K562 (cell line): ENCODE measurements around the gene AKAP10. TPM values are rescaled to one million over a fixed set of nuclear protein-coding genes. Genes with fewer than 3 reads are reported as not detected.
A peak's percentile ranks its signal among the peaks of the same experiment; 100 is the strongest.
"Not testable (repeated sequence)": the region's sequence is repeated elsewhere in the genome, so short reads cannot be mapped to it uniquely, and the experiment has no call there.

Experiments used
- ATAC-seq: fragments of 200-7000 bp; cut with Tn5 transposase; 3 replicates; pipeline ENCODE4 v1.9.1; 2020; ENCODE audit warnings: moderate library complexity
- BruUV-seq: library from RNA; stranded (reverse); fragments of 400-500 nt; replicated peaks from 2 replicates; lab custom pipeline; 2021; lab: Mats Ljungman, UMichigan
- CTCF ChIA-PET: fragments of 300-600 bp; formaldehyde crosslinking; extraction: SDS; loops from one replicate; lab custom pipeline; 2021; ENCODE audit warnings: low intra/inter-chr PET ratio; lab: Yijun Ruan, JAX
- POLR2A ChIA-PET: fragments of 300-600, 350-650 bp; sonication (Branson Sonifier 250); formaldehyde crosslinking; extraction: SDS; loops from one replicate; lab custom pipeline; 2021; ENCODE audit warnings: antibody characterized with exemption, inconsistent platforms; lab: Yijun Ruan, JAX
- DNase-seq, 4 experiments: peaks; one replicate each; pipeline versions ENCODE4 v3.0.0 to v3.0.0-alpha.2; 2011 to 2018; ENCODE audit warnings: low spot score in 3 of 4, mixed read lengths in 3 of 4; ENCODE audit errors: extremely low read depth in 1 of 4
- FAIRE-seq: peaks from 2 replicates; lab custom pipeline; 2011; peaks lifted over from hg19 to GRCh38; lab: Jason Lieb, UNC
- H2AFZ ChIP-seq: 2 replicates; pipeline ENCODE4 v1.6.0; 2011; ENCODE audit warnings: low read depth, low read length, control low read depth, inconsistent platforms
- H3K27ac ChIP-seq: fragments of 200-600 bp; 3 replicates; pipeline ENCODE4 v1.8.0; 2011; ENCODE audit warnings: low read depth, mild to moderate bottlenecking, control low read depth, inconsistent platforms, low read length, moderate library complexity, mixed read lengths; ENCODE audit errors: extremely low read depth
- H3K27me3 ChIP-seq, 2 experiments: fragments of 300-600 bp in 1 of 2; 2 replicates in 1 of 2; 3 replicates in 1 of 2; pipeline versions ENCODE4 v1.6.0 to v1.8.0; 2011; ENCODE audit warnings: inconsistent platforms in 2 of 2, low read length in 2 of 2, mild to moderate bottlenecking in 1 of 2, mixed read lengths in 1 of 2, moderate library complexity in 1 of 2; ENCODE audit not compliant: control insufficient read depth in 2 of 2, insufficient read depth in 2 of 2
- H3K36me3 ChIP-seq: fragments of 300-600 bp; 3 replicates; pipeline ENCODE4 v1.8.0; 2011; ENCODE audit warnings: mild to moderate bottlenecking, low read length, inconsistent platforms; ENCODE audit not compliant: control insufficient read depth, insufficient read depth
- H3K4me1 ChIP-seq, 2 experiments: fragments of 200-600 bp in 1 of 2; replicated peaks in 1 of 2; 2 replicates in 1 of 2; 3 replicates in 1 of 2; pipeline versions ENCODE4 v1.5.1 to v1.8.0; 2011; ENCODE audit warnings: inconsistent platforms in 2 of 2, low read length in 2 of 2, mild to moderate bottlenecking in 1 of 2, mixed read lengths in 1 of 2, moderate library complexity in 1 of 2; ENCODE audit not compliant: control insufficient read depth in 2 of 2, insufficient read depth in 2 of 2
- H3K4me2 ChIP-seq: 2 replicates; pipeline ENCODE4 v1.6.1; 2011; ENCODE audit warnings: low read length, control low read depth, inconsistent platforms, mixed read lengths; ENCODE audit not compliant: insufficient read depth
- H3K4me3 ChIP-seq: fragments of 200-600 bp; sonication (generic), shearing (Covaris generic); 2 replicates; pipeline ENCODE4 v1.5.1; 2016; ENCODE audit warnings: control low read depth, inconsistent platforms
- H3K79me2 ChIP-seq: fragments of 200-600 bp; 3 replicates; pipeline ENCODE4 v1.8.0; 2011; ENCODE audit warnings: low read length, inconsistent platforms; ENCODE audit not compliant: control insufficient read depth, insufficient read depth
- H3K9ac ChIP-seq, 2 experiments: 2 replicates each; pipeline versions ENCODE4 v1.6.0 to v1.6.1; 2011; ENCODE audit warnings: low read depth in 2 of 2, low read length in 2 of 2, control low read depth in 1 of 2, inconsistent platforms in 1 of 2, mild to moderate bottlenecking in 1 of 2, mixed read lengths in 1 of 2; ENCODE audit not compliant: insufficient read depth in 1 of 2
- H3K9me1 ChIP-seq: one replicate; pipeline ENCODE4 v1.6.0; 2011; ENCODE audit warnings: inconsistent platforms, mild to moderate bottlenecking, low read length, moderate library complexity; ENCODE audit not compliant: control insufficient read depth, insufficient read depth
- H3K9me3 ChIP-seq: replicated peaks from 2 replicates; pipeline ENCODE4 v1.5.1; 2011; ENCODE audit warnings: low read depth, low read length, inconsistent platforms; ENCODE audit not compliant: control insufficient read depth, insufficient read depth
- H4K20me1 ChIP-seq: replicated peaks from 2 replicates; pipeline ENCODE4 v1.6.1; 2011; ENCODE audit warnings: low read length, inconsistent platforms, mixed read lengths; ENCODE audit not compliant: control insufficient read depth, insufficient read depth
- CBFA2T2 ChIP-seq: fragments of 450-650 bp; conservative IDR thresholded peaks from 2 replicates; pipeline ENCODE4 v1.6.1; 2017; ENCODE audit warnings: mild to moderate bottlenecking
- CBFA2T3 ChIP-seq: fragments of 450-650 bp; IDR thresholded peaks from 2 replicates; pipeline ENCODE4 v1.6.1; 2017
- WGBS: fragments of 100-300 bp; shearing (Covaris generic); methylation state at CpG from one replicate; pipeline ENCODE4 v1.1.6; 2016; ENCODE audit warnings: low coverage, mixed read lengths; ENCODE audit not compliant: insufficient coverage; ENCODE audit errors: missing lambda C conversion rate; 5-methylcytosine and 5-hydroxymethylcytosine counted together
- in situ Hi-C: fragments of 300-500 bp; cut with MboI; formaldehyde crosslinking; loops from 4 replicates; pipeline ENCODE4 v1.15.0; 2018; ENCODE audit warnings: inconsistent platforms, mixed read lengths
- intact Hi-C: fragments of 100-400 bp; cut with micrococcal nuclease; formaldehyde crosslinking; loops from 2 replicates; pipeline ENCODE4 v1.14.2; 2022
- polyA plus RNA-seq, 8 experiments: library from polyadenylated mRNA; depleted of rRNA in 4 of 8; stranded (reverse) in 5 of 8; unstranded in 3 of 8; fragments of >200 nt; fragmentation: Nextera tagmentation in 2 of 8; fragmentation: Illumina TruSeq in 1 of 8; extraction: Ambion mirVana in 2 of 8; extraction: Trizol in 1 of 8; gene quantifications; 2 replicates each; pipeline versions ENCODE4 v1.2.1 to v1.2.3, GENCODE V29; 2011 to 2014; ENCODE audit warnings: inconsistent platforms in 1 of 8, missing spikeins in 1 of 8
- total RNA-seq, 7 experiments: library from RNA; depleted of rRNA in 6 of 7; stranded (reverse); fragments of >200 nt in 6 of 7; fragmentation: Illumina TruSeq in 2 of 7; extraction: Trizol in 2 of 7; gene quantifications; 2 replicates each; pipeline versions ENCODE4 v1.2.1 to v1.2.3, GENCODE V29; 2011 to 2021; ENCODE audit warnings: low replicate concordance in 1 of 7

The AKAP10 gene
- total and polyA plus RNA-seq, 9 of the 15 experiments (the other 6 are each of a cell fraction or from before 2014, with no cell fraction given) = 4.0 to 20.3 (median 8.2) TPM

DNA sequence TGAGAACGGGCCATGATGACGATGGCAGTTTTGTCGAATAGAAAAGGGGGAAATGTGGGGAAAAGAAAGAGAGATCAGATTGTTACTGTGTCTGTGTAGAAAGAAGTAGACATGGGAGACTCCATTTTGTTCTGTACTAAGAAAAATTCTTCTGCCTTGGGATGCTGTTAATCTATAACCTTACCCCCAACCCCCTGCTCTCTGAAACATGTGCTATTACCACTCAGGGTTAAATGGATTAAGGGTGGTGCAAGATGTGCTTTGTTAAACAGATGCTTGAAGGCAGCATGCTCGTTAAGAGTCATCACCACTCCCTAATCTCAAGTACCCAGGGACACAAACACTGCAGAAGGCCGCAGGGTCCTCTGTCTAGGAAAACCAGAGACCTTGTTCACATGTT is 26.2 kb downstream of the AKAP10 start:
- H2AFZ ChIP-seq, H3K4me2 ChIP-seq, H3K9ac ChIP-seq, BruUV-seq, H3K9me3 ChIP-seq, intact Hi-C loops, H3K4me3 ChIP-seq, H4K20me1 ChIP-seq, POLR2A ChIA-PET, H3K9me1 ChIP-seq, ATAC-seq, H3K27me3 ChIP-seq, DNase-seq, CTCF ChIA-PET, in situ Hi-C loops, H3K27ac ChIP-seq, FAIRE-seq, H3K4me1 ChIP-seq: not testable (repeated sequence)
- TF ChIP-seq CBFA2T3 (peak; percentile 52), CBFA2T2 (peak; percentile 28)
- H3K36me3 ChIP-seq = peaks cover 36% of the 10 kb centered on the region
- H3K79me2 ChIP-seq = peaks cover 76% of the 10 kb centered on the region
- no CpG with 5 or more reads among the region's 5 CpGs for WGBS

DNA sequence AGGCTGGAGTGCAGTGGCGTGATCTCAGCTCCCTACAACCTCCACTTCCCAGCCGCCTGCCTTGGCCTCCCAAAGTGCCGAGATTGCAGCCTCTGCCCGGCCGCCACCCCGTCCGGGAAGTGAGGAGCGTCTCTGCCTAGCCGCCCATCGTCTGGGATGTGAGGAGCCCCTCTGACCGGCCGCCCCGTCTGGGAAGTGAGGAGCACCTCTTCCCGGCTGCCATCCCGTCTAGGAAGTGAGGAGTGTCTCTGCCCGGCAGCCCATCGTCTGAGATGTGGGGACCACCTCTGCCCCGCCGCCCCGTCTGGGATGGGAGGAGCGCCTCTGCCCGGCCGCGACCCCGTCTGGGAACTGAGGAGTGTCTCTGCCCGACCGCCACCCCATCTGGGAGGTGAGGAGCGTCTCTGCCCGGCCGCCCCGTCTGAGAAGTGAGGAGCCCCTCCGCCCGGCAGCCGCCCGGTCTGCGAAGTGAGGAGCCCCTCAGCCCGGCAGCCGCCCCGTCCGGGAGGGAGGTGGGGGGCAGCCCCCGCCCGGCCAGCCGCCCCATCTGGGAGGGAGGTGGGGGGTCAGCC is 26.9 kb downstream of the AKAP10 start:
- intact Hi-C loops = not testable (repeated sequence)

More for the DNA sequence above, 26.9 kb downstream of the AKAP10 start:
- peaks cover 32% of the 10 kb centered on the region; the same call in 2 of the 3 replicates for H3K36me3 ChIP-seq
- peaks cover 72% of the 10 kb centered on the region for H3K79me2 ChIP-seq
- H2AFZ ChIP-seq, H3K27me3 ChIP-seq, H3K9me3 ChIP-seq, H4K20me1 ChIP-seq, H3K9me1 ChIP-seq, CTCF ChIA-PET, H3K27ac ChIP-seq, FAIRE-seq, H3K9ac ChIP-seq, ATAC-seq, DNase-seq, H3K4me3 ChIP-seq, POLR2A ChIA-PET, in situ Hi-C loops, H3K4me1 ChIP-seq, H3K4me2 ChIP-seq, BruUV-seq: not testable (repeated sequence)
- 60% methylated on average over 1 of the region's 43 CpGs for WGBS
